ENCODE results near the gene ETDB. TPM values are rescaled to one million over a fixed set of nuclear protein-coding genes. Genes with fewer than 3 reads are reported as not detected.

The ETDB gene
- total and polyA plus RNA-seq, 2 of the 4 experiments (the other 2 are of a cell fraction) = not detected

DNA sequence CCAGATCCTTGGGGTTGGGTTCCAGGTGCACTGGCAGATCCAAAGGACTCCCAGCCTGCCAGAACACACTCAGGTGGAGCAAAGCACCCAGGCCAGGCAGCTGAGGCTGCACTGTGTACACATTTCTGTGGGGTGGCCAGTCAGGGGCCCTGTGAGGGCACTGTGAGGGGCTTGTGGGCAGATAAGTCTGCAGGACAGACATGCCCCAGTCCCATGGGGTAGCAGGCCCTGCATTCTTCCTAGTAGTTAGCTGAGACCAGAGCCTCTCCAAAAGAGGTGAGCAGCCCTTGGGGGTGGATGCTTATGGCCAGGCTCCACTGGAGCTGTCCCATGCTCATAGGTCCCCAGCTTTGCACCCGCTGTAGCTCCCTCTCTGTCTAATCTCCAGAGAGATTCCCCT is 7.6 kb downstream of the ETDB start:
- no peak overlapping the region for H2BK120ac ChIP-seq (ENCODE audit: low read depth, low read length)
- H3K56ac ChIP-seq (ENCODE audit: extremely low read depth, insufficient read depth, low read length) = no peak overlapping the region
- no CpG with 5 or more reads among the region's 1 CpG for WGBS, 2 experiments (ENCODE audit: extremely low coverage in 2 of 2, insufficient read length in 1 of 2)
- no peak overlapping the region for H3K27ac ChIP-seq (ENCODE audit: insufficient read depth, low read length)
- no peak overlapping the region for H3K4me2 ChIP-seq (ENCODE audit: low read depth, low read length)
- TF ChIP-seq MAFK (IDR thresholded peaks at IDR 0.05; ENCODE audit: low read depth, low read length) = no peak
- no peak for TF ChIP-seq FOS (IDR thresholded peaks at IDR 0.05; ENCODE audit: low read depth, low read length)
- no peak for TF ChIP-seq RAD21 (IDR thresholded peaks at IDR 0.05; ENCODE audit: low read length)
- TF ChIP-seq, protein P1, sequence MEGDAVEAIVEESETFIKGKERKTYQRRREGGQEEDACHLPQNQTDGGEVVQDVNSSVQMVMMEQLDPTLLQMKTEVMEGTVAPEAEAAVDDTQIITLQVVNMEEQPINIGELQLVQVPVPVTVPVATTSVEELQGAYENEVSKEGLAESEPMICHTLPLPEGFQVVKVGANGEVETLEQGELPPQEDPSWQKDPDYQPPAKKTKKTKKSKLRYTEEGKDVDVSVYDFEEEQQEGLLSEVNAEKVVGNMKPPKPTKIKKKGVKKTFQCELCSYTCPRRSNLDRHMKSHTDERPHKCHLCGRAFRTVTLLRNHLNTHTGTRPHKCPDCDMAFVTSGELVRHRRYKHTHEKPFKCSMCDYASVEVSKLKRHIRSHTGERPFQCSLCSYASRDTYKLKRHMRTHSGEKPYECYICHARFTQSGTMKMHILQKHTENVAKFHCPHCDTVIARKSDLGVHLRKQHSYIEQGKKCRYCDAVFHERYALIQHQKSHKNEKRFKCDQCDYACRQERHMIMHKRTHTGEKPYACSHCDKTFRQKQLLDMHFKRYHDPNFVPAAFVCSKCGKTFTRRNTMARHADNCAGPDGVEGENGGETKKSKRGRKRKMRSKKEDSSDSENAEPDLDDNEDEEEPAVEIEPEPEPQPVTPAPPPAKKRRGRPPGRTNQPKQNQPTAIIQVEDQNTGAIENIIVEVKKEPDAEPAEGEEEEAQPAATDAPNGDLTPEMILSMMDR (conservative IDR thresholded peaks at IDR 0.05; ENCODE audit: low read depth, low read length) = no peak
- TF ChIP-seq MAZ (IDR thresholded peaks at IDR 0.05; ENCODE audit: borderline replicate concordance, low read depth, low read length) = no peak
- no peak for TF ChIP-seq SMC3 (IDR thresholded peaks at IDR 0.05; ENCODE audit: low read depth, low read length)
- no peak for TF ChIP-seq MXI1 (IDR thresholded peaks at IDR 0.05; ENCODE audit: borderline replicate concordance, low read depth, low read length)
- TF ChIP-seq CHD1 (IDR thresholded peaks at IDR 0.05; ENCODE audit: low read depth, low read length) = no peak
- TF ChIP-seq CEBPB (IDR thresholded peaks at IDR 0.05; ENCODE audit: low read depth, low read length) = no peak
- TF ChIP-seq, protein P2, sequence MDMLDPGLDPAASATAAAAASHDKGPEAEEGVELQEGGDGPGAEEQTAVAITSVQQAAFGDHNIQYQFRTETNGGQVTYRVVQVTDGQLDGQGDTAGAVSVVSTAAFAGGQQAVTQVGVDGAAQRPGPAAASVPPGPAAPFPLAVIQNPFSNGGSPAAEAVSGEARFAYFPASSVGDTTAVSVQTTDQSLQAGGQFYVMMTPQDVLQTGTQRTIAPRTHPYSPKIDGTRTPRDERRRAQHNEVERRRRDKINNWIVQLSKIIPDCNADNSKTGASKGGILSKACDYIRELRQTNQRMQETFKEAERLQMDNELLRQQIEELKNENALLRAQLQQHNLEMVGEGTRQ (IDR thresholded peaks at IDR 0.05; ENCODE audit: low read depth, low read length) = no peak
- TF ChIP-seq RCOR1 (IDR thresholded peaks at IDR 0.05; ENCODE audit: insufficient replicate concordance, low read length) = no peak
- no peak for TF ChIP-seq POLR2A (IDR thresholded peaks at IDR 0.05; ENCODE audit: low read depth, low read length)
- TF ChIP-seq NFE2L2 (IDR thresholded peaks at IDR 0.05; ENCODE audit: low read depth, low read length) = no peak
- TF ChIP-seq, protein P3, sequence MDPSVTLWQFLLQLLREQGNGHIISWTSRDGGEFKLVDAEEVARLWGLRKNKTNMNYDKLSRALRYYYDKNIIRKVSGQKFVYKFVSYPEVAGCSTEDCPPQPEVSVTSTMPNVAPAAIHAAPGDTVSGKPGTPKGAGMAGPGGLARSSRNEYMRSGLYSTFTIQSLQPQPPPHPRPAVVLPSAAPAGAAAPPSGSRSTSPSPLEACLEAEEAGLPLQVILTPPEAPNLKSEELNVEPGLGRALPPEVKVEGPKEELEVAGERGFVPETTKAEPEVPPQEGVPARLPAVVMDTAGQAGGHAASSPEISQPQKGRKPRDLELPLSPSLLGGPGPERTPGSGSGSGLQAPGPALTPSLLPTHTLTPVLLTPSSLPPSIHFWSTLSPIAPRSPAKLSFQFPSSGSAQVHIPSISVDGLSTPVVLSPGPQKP (IDR thresholded peaks at IDR 0.05; ENCODE audit: borderline replicate concordance, low read depth, low read length) = no peak
- no peak for TF ChIP-seq RFX5 (IDR thresholded peaks at IDR 0.05; ENCODE audit: low read depth, low read length)
- no peak for TF ChIP-seq BHLHE40 (IDR thresholded peaks at IDR 0.05; ENCODE audit: low read depth, low read length)
- ATAC-seq (ENCODE audit: low read depth) (no peak), DNase-seq (no peak)
- H3K4me3 ChIP-seq (ENCODE audit: insufficient read depth, low read depth, low read length) = no peak overlapping the region
- H3K9ac ChIP-seq (ENCODE audit: low read depth, low read length) = no peak overlapping the region
- CTCF ChIA-PET = no interaction called here
- POLR2A ChIA-PET (ENCODE audit: unreplicated experiment) = no interaction called here
- no peaks in the 10 kb centered on the region for H3K9me3 ChIP-seq (ENCODE audit: control insufficient read depth, insufficient read depth, low read length)
- no peak overlapping the region for H2BK20ac ChIP-seq (ENCODE audit: low read depth, low read length)
- no peaks in the 10 kb centered on the region for H3K27me3 ChIP-seq (ENCODE audit: control insufficient read depth, insufficient read depth, low read length)
- no peaks in the 10 kb centered on the region for H3K79me1 ChIP-seq (ENCODE audit: low read depth in 1 of 2, low read length in 2 of 2)
- H3K4ac ChIP-seq (ENCODE audit: low read depth, low read length) = no peak overlapping the region
- H3K18ac ChIP-seq (ENCODE audit: low read depth, low read length) = no peak overlapping the region
- no peak overlapping the region for H2BK15ac ChIP-seq (ENCODE audit: low read depth, low read length)
- H2AFZ ChIP-seq (replicated peaks; ENCODE audit: low read length, poor library complexity) = no peak overlapping the region
- intact Hi-C loops (cut with micrococcal nuclease) (no loop called here), dilution Hi-C loops (cut with HindIII; ENCODE audit: low sequenced_read_pairs, unreplicated experiment) (no loop called here), in situ Hi-C loops (cut with MboI; ENCODE audit: low sequenced_read_pairs) (no loop called here)
- H3K23ac ChIP-seq (ENCODE audit: low read depth, low read length) = no peak overlapping the region
- H2AK9ac ChIP-seq (replicated peaks; ENCODE audit: low read depth, low read length, poor library complexity) = no peak overlapping the region
- no peak overlapping the region for H4K5ac ChIP-seq (ENCODE audit: low read depth, low read length)
- no peak overlapping the region for H3K14ac ChIP-seq (replicated peaks; ENCODE audit: low read depth, low read length)
- no peak overlapping the region for H2BK5ac ChIP-seq (ENCODE audit: low read depth, low read length, poor library complexity, severe bottlenecking)
- no peaks in the 10 kb centered on the region for H3K36me3 ChIP-seq (ENCODE audit: control insufficient read depth, insufficient read depth, low read length)
- no peak overlapping the region for H4K8ac ChIP-seq (ENCODE audit: low read depth in 2 of 2, low read length in 2 of 2)
- no peaks in the 10 kb centered on the region for H4K20me1 ChIP-seq (ENCODE audit: insufficient read depth, low read length)
- BruUV-seq (replicated peaks) = no TSS peak
- no peaks in the 10 kb centered on the region for H3K9me1 ChIP-seq (ENCODE audit: insufficient read depth, low read length)
- no peak overlapping the region for H2AK5ac ChIP-seq (ENCODE audit: low read depth, low read length)
- H3K4me1 ChIP-seq (ENCODE audit: control insufficient read depth, insufficient read depth, low read length) = no peaks in the 10 kb centered on the region
- H4K91ac ChIP-seq (ENCODE audit: insufficient read depth, low read depth, low read length) = no peak overlapping the region

Data from IMR-90 (cell line).